ENCODE measurements around the gene LHX3. TPM values are rescaled to one million over a fixed set of nuclear protein-coding genes. Genes with fewer than 3 reads are reported as not detected.

LHX3 gene
- total RNA-seq, 1 donor from 2014 or later = not detected

DNA sequence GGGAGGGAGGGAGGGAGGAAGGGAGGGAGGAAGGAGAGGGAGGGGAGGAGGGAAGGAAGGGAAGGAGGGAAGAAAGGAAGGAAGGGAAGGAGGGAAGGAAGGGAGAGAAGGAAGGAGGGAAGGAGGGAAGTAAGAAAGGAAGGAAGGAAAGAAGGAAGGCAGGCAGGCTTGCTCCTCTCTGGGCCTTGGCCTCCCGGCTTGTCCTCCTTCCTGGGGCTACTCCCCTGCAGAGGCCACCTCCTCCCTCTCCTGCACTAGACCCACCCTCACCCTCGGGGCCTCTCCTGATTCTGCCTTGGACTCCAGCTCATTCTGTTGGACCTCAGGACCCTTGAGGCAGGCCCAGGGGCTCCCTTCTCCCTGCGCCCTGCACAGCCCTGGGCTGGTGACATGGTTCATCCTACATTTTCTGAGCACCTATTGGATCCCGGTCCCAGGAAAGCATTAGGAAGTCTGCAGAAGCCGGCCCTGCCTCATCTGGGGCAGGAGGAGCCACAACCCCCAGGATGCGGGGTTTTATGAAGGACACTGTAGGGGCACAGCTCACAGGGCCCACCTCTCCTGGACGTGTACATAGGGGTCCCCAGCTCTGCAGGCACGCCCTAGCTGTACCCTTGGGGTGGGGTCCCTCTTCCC, 23.0 kb downstream of the LHX3 start:
- H3K27me3 ChIP-seq (ENCODE audit: low read depth) = peaks cover 86% of the 10 kb centered on the region
- H3K4me1 ChIP-seq = no peaks in the 10 kb centered on the region
- intact Hi-C loops (cut with micrococcal nuclease) = no loop called here
- H3K9me3 ChIP-seq (replicated peaks) = no peaks in the 10 kb centered on the region
- no peak for DNase-seq
- no peak overlapping the region for H3K27ac ChIP-seq (replicated peaks)
- no peaks in the 10 kb centered on the region for H3K36me3 ChIP-seq
- H3K4me3 ChIP-seq = no peak overlapping the region
- TF ChIP-seq, protein P1, sequence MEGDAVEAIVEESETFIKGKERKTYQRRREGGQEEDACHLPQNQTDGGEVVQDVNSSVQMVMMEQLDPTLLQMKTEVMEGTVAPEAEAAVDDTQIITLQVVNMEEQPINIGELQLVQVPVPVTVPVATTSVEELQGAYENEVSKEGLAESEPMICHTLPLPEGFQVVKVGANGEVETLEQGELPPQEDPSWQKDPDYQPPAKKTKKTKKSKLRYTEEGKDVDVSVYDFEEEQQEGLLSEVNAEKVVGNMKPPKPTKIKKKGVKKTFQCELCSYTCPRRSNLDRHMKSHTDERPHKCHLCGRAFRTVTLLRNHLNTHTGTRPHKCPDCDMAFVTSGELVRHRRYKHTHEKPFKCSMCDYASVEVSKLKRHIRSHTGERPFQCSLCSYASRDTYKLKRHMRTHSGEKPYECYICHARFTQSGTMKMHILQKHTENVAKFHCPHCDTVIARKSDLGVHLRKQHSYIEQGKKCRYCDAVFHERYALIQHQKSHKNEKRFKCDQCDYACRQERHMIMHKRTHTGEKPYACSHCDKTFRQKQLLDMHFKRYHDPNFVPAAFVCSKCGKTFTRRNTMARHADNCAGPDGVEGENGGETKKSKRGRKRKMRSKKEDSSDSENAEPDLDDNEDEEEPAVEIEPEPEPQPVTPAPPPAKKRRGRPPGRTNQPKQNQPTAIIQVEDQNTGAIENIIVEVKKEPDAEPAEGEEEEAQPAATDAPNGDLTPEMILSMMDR (IDR thresholded peaks at IDR 0.05; ENCODE audit: borderline replicate concordance) = no peak

DNA sequence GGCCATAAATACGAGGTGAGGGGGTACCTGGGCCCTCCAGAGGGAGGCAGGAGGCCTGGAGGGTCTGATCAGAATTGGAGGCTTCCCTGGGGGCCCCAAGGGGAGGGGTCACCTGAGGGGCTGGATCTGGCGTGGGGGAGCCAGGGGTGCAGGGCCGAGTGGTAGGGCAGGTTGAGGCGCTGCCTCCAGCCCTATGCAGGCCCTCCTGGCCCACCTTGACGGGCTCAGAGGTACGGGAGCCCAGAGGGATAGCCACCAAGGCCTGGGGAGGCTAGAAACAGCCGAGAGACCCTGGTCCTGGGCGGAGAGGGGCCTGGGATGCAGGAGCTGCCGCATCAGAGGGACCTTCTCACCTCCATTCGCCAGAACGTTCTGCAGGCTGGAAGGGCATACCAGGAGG, 24.3 kb downstream of the LHX3 start:
- no peak overlapping the region for H3K4me3 ChIP-seq
- intact Hi-C loops (cut with micrococcal nuclease) = no loop called here
- H3K9me3 ChIP-seq (replicated peaks) = no peaks in the 10 kb centered on the region
- TF ChIP-seq, protein P1 (IDR thresholded peaks at IDR 0.05; ENCODE audit: borderline replicate concordance) = no peak
- no peak for DNase-seq
- H3K36me3 ChIP-seq = no peaks in the 10 kb centered on the region
- peaks cover 80% of the 10 kb centered on the region for H3K27me3 ChIP-seq (ENCODE audit: low read depth)
- no peaks in the 10 kb centered on the region for H3K4me1 ChIP-seq
- no peak overlapping the region for H3K27ac ChIP-seq (replicated peaks)

DNA sequence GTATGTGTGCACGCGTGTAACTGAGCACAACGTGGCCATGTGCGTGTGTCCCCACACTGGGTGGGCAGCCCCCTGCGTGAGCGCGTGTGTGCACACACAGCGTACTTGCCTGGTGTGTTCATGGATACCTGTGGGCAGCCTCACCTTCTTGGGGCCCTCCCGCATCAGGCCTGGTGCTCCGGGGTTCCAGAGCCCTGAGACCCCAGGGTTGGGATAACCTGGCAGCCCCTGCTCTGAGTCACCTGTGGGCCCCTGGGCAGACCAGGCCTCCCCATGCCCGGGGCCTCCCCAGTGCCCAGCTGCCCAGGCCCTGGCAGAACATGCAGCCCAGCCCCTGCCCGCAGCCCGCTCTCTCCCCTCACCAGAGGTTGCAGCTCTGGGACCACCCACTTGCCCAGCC, 25.2 kb downstream of the LHX3 start:
- Histone ChIP-seq H3K27me3 (ENCODE audit: low read depth) (peaks cover 72% of the 10 kb centered on the region), H3K4me1 (no peaks in the 10 kb centered on the region), H3K27ac (replicated peaks) (no peak overlapping the region), H3K4me3 (no peak overlapping the region), H3K36me3 (no peaks in the 10 kb centered on the region), H3K9me3 (replicated peaks) (no peaks in the 10 kb centered on the region)
- DNase-seq = no peak
- intact Hi-C loops (cut with micrococcal nuclease) = no loop called here
- TF ChIP-seq, protein P1 (IDR thresholded peaks at IDR 0.05; ENCODE audit: borderline replicate concordance) = no peak

DNA sequence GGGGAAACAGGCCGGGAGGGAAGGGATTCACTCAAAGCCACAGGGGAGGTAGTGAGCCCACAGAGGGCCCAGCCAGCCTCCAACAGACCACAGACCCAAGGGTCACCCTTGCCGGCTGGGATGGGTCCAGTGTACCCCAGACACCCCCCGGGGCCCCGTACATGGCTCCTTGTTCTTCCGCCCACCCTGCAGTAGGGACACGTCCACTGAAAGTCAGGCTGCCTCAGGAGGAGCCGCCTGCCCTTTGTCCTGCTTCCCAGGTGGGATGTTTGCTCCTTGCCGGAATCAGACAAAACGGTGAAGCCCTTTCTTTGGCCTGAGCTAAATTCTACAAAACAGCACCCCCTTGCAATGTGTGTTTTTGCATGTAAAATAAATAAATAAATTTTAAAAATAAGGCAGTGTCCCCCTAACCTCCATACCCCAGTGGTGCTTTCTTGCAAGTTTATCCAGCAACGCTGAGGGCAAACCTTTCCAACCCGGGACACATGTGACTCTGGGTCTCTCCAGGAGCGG, 25.8 kb downstream of the LHX3 start:
- H3K27ac ChIP-seq (replicated peaks) = no peak overlapping the region
- intact Hi-C loops (cut with micrococcal nuclease) = no loop called here
- TF ChIP-seq, protein P1 (IDR thresholded peaks at IDR 0.05; ENCODE audit: borderline replicate concordance) = no peak
- H3K4me3 ChIP-seq = no peak overlapping the region
- H3K9me3 ChIP-seq (replicated peaks) = no peaks in the 10 kb centered on the region
- DNase-seq = no peak
- H3K4me1 ChIP-seq = no peaks in the 10 kb centered on the region
- no peaks in the 10 kb centered on the region for H3K36me3 ChIP-seq
- H3K27me3 ChIP-seq (ENCODE audit: low read depth) = peaks cover 66% of the 10 kb centered on the region

DNA sequence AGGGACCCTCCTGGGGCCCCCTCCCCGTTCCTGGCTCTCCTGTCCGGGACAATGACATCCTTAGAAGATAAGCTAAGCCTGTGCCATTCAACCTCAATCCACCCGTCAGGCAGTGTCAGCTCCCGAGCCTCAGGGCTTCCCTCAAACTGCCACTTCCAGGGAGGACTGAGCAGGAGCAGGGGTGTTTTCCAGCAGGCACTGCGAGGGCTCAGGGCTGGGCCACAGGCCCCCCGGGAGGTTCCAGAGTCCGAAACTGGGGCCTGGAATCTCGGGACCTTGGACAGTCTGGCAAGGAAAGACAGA, 26.2 kb downstream of the LHX3 start:
- H3K36me3 ChIP-seq = no peaks in the 10 kb centered on the region
- H3K27me3 ChIP-seq (ENCODE audit: low read depth) = peaks cover 62% of the 10 kb centered on the region
- H3K27ac ChIP-seq (replicated peaks) = no peak overlapping the region
- no peak overlapping the region for H3K4me3 ChIP-seq
- H3K9me3 ChIP-seq (replicated peaks) = no peaks in the 10 kb centered on the region
- no peak for DNase-seq
- H3K4me1 ChIP-seq = no peaks in the 10 kb centered on the region
- TF ChIP-seq, protein P1 (IDR thresholded peaks at IDR 0.05; ENCODE audit: borderline replicate concordance) = no peak
- intact Hi-C loops (cut with micrococcal nuclease) = no loop called here

Data from left ventricle myocardium inferior (tissue), 1 donor.